Measurements from ENCODE around the gene ZNF155. TPM values are rescaled to one million over a fixed set of nuclear protein-coding genes. Genes with fewer than 3 reads are reported as not detected.

The ZNF155 gene
- polyA plus RNA-seq, 1 donor (not counting 4 experiments of a cell fraction or from before 2014, with no cell fraction given), result 7.0 TPM

DNA sequence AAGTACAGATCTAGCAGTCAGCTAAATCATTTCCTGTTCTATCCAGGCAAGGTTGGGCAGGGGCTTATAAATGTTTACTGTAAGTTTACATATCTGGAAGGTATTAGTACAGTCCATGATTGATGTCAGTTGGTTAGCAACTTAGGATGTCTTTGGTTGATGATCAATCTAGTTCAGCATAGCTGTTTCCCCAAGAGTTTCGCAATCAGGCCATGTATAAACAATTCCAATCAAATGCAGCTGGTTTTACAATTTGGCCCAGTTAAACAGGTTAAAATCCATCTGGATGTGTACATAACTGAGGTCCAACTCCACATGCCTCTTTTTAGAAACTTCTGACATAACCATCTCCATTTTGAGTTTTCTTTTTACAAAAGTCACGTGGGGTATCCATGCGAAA is 26.1 kb upstream of the ZNF155 start:
- FAIRE-seq, result no peak
- Histone ChIP-seq H3K9ac (ENCODE audit: control insufficient read depth, extremely low read depth, insufficient read depth, low read length) (no peak overlapping the region), H2AFZ (ENCODE audit: control insufficient read depth, low read length) (no peak overlapping the region), H3K4me3 (ENCODE audit: control insufficient read depth in 2 of 3, extremely low read depth in 1 of 3, insufficient read depth in 2 of 3, low read depth in 1 of 3, low read length in 3 of 3) (no peak overlapping the region), H3K4me1 (ENCODE audit: control insufficient read depth, extremely low read depth, insufficient read depth, low read length) (no peaks in the 10 kb centered on the region), H3K27ac (ENCODE audit: control insufficient read depth, insufficient read depth, low read length) (no peak overlapping the region), H3K79me2 (ENCODE audit: control insufficient read depth, insufficient read depth, low read length) (no peaks in the 10 kb centered on the region), H3K9me3 (ENCODE audit: control insufficient read depth, low read depth, low read length) (peaks cover 14% of the 10 kb centered on the region), H3K4me2 (ENCODE audit: control insufficient read depth, extremely low read depth, insufficient read depth, low read depth, low read length) (no peak overlapping the region), H3K36me3 (ENCODE audit: control insufficient read depth in 2 of 2, extremely low read depth in 1 of 2, insufficient read depth in 2 of 2, low read length in 2 of 2) (no peaks in the 10 kb centered on the region), H3K27me3 (ENCODE audit: control insufficient read depth, extremely low read depth, insufficient read depth, low read length) (no peaks in the 10 kb centered on the region), H3K9me1 (ENCODE audit: control insufficient read depth, extremely low read depth, insufficient read depth, low read length) (no peaks in the 10 kb centered on the region), H4K20me1 (ENCODE audit: control insufficient read depth, extremely low read depth, insufficient read depth, low read length) (no peaks in the 10 kb centered on the region)
- dilution Hi-C loops (cut with MboI; ENCODE audit: extremely low pct_ligation_motif_present, low sequenced_read_pairs), result no loop called here
- no peak for DNase-seq (ENCODE audit: low read depth, low spot score)
- TF ChIP-seq EZH2 (IDR thresholded peaks at IDR 0.05; ENCODE audit: low read length), result no peak
- TF ChIP-seq, protein P1, sequence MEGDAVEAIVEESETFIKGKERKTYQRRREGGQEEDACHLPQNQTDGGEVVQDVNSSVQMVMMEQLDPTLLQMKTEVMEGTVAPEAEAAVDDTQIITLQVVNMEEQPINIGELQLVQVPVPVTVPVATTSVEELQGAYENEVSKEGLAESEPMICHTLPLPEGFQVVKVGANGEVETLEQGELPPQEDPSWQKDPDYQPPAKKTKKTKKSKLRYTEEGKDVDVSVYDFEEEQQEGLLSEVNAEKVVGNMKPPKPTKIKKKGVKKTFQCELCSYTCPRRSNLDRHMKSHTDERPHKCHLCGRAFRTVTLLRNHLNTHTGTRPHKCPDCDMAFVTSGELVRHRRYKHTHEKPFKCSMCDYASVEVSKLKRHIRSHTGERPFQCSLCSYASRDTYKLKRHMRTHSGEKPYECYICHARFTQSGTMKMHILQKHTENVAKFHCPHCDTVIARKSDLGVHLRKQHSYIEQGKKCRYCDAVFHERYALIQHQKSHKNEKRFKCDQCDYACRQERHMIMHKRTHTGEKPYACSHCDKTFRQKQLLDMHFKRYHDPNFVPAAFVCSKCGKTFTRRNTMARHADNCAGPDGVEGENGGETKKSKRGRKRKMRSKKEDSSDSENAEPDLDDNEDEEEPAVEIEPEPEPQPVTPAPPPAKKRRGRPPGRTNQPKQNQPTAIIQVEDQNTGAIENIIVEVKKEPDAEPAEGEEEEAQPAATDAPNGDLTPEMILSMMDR (optimal IDR thresholded peaks at IDR 0.05 in 1 of 3, IDR thresholded peaks at IDR 0.05 in 1 of 3, conservative IDR thresholded peaks at IDR 0.05 in 1 of 3; ENCODE audit: extremely low read depth in 1 of 3, insufficient read depth in 2 of 3, low read length in 3 of 3), result no peak

DNA sequence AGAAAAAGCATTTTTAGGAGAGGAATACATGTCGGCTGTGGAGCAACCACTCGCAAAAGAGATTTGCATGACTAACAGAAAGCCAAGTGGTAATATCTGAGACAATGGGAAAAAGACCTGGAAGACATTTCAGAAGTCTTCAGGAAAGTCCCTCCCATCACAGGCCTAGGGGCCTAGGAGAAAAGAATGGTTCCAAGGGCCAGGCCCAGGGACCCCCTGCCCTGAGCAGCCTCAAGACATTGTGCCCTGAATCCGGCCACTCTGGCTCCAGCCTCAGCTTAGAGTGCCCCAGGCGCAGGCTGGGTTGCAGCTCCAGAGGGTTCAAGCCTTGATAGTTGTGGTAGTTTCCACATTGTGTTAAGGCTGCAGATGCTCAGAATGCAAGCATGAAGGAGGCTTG is 23.6 kb upstream of the ZNF155 start:
- Histone ChIP-seq H3K27me3 (ENCODE audit: control insufficient read depth, extremely low read depth, insufficient read depth, low read length) (no peaks in the 10 kb centered on the region), H3K4me3 (ENCODE audit: control insufficient read depth in 2 of 3, extremely low read depth in 1 of 3, insufficient read depth in 2 of 3, low read depth in 1 of 3, low read length in 3 of 3) (no peak overlapping the region), H3K9me3 (ENCODE audit: control insufficient read depth, low read depth, low read length) (peaks cover 30% of the 10 kb centered on the region), H3K4me2 (ENCODE audit: control insufficient read depth, extremely low read depth, insufficient read depth, low read depth, low read length) (no peak overlapping the region), H3K79me2 (ENCODE audit: control insufficient read depth, insufficient read depth, low read length) (no peaks in the 10 kb centered on the region), H2AFZ (ENCODE audit: control insufficient read depth, low read length) (no peak overlapping the region), H4K20me1 (ENCODE audit: control insufficient read depth, extremely low read depth, insufficient read depth, low read length) (no peaks in the 10 kb centered on the region), H3K9ac (ENCODE audit: control insufficient read depth, extremely low read depth, insufficient read depth, low read length) (no peak overlapping the region), H3K36me3 (ENCODE audit: control insufficient read depth in 2 of 2, extremely low read depth in 1 of 2, insufficient read depth in 2 of 2, low read length in 2 of 2) (peaks cover 3 to 4% of the 10 kb centered on the region in 2 experiments), H3K9me1 (ENCODE audit: control insufficient read depth, extremely low read depth, insufficient read depth, low read length) (no peaks in the 10 kb centered on the region), H3K27ac (ENCODE audit: control insufficient read depth, insufficient read depth, low read length) (no peak overlapping the region), H3K4me1 (ENCODE audit: control insufficient read depth, extremely low read depth, insufficient read depth, low read length) (no peaks in the 10 kb centered on the region)
- no peak for DNase-seq (ENCODE audit: low read depth, low spot score)
- TF ChIP-seq EZH2 (IDR thresholded peaks at IDR 0.05; ENCODE audit: low read length), result no peak
- TF ChIP-seq, protein P1 (optimal IDR thresholded peaks at IDR 0.05 in 1 of 3, IDR thresholded peaks at IDR 0.05 in 1 of 3, conservative IDR thresholded peaks at IDR 0.05 in 1 of 3; ENCODE audit: extremely low read depth in 1 of 3, insufficient read depth in 2 of 3, low read length in 3 of 3), result no peak
- dilution Hi-C loops (cut with MboI; ENCODE audit: extremely low pct_ligation_motif_present, low sequenced_read_pairs), result no loop called here
- no peak for FAIRE-seq

Data from keratinocyte (primary cell).